ENCODE data around the gene CPXM1.

GRCh38 chr20:2840967-2841531, 40.6 kb upstream of the CPXM1 start:
- TF ChIP-seq EZH2 (IDR thresholded peaks at IDR 0.05) (no peak), FOSL1 (IDR thresholded peaks at IDR 0.05; ENCODE audit: low read depth) (no peak)
- TF ChIP-seq, protein P1, sequence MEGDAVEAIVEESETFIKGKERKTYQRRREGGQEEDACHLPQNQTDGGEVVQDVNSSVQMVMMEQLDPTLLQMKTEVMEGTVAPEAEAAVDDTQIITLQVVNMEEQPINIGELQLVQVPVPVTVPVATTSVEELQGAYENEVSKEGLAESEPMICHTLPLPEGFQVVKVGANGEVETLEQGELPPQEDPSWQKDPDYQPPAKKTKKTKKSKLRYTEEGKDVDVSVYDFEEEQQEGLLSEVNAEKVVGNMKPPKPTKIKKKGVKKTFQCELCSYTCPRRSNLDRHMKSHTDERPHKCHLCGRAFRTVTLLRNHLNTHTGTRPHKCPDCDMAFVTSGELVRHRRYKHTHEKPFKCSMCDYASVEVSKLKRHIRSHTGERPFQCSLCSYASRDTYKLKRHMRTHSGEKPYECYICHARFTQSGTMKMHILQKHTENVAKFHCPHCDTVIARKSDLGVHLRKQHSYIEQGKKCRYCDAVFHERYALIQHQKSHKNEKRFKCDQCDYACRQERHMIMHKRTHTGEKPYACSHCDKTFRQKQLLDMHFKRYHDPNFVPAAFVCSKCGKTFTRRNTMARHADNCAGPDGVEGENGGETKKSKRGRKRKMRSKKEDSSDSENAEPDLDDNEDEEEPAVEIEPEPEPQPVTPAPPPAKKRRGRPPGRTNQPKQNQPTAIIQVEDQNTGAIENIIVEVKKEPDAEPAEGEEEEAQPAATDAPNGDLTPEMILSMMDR (IDR thresholded peaks at IDR 0.05 in 2 of 3, conservative IDR thresholded peaks at IDR 0.05 in 1 of 3; ENCODE audit: borderline replicate concordance in 1 of 3, insufficient read depth in 1 of 3, low read depth in 2 of 3, low read length in 2 of 3) = no peak
